IPS DF 4.7 (cell line): ENCODE data around the gene UTP20.
A peak's percentile ranks its signal among the peaks of the same experiment; 100 is the strongest.
"Not testable (repeated sequence)": the region's sequence is repeated elsewhere in the genome, so short reads cannot be mapped to it uniquely, and the experiment has no call there.

ENCODE experiments used
- DNase-seq: peaks from one replicate; pipeline ENCODE4 v3.0.0-alpha.2; 2013; ENCODE audit warnings: low spot score; ENCODE audit errors: extremely low read depth

Gene UTP20

DNA sequence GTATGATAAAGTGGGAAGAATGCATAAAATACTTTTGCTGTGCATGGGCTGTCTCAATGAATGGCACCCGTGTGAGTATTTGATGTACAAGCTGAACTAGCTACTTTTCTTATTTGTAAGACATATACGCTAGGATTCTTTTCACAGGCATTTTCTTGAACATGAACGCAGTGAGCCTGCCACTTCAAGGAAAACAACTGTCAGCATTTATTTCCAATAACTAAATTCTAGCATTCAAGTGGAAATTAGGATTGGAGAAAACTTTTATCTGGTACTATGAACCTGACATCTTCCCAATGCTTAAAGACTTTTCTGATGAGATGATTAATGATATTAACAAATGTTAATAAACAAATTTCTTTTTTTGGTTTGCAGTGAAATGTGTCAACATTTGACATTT lies 45.7 kb downstream of the UTP20 start:
- DNase-seq = no peak

DNA sequence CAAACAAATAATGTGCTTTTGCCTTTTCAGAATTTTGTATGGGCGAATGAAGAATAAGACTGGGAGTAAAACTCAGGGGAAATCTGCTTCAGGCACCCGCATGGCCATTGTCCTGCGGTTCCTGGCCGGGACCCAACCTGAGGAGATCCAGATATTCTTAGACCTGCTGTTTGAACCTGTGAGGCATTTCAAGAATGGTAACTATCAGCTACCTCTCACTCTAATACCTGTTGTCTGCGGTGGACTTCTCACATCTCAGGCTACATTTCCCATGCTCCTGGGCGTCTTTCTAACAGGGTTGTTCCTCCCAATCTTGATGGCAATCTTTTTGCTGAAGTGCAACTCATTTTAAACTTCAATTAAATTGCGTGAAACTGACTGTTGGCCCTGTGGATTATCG lies 47.1 kb downstream of the UTP20 start:
- no peak for DNase-seq

DNA sequence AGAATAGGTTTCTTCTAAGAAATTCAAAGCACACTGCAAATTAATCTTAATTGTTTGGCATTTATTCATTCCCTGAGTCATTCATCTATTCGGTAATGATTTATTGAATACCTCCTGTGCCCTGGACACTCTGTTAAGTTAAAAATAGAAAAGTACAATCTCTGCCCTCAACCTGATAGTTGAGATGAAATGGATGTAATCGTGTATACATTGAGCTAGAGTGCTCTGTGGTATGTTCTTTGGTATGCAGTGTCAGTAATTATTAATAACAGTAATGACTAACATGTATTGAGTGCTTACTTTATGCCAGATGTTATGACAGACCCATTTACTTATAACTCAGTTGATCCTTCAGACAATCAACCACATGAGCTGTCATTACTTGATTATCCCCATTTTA lies 47.6 kb downstream of the UTP20 start:
- no peak for DNase-seq

DNA sequence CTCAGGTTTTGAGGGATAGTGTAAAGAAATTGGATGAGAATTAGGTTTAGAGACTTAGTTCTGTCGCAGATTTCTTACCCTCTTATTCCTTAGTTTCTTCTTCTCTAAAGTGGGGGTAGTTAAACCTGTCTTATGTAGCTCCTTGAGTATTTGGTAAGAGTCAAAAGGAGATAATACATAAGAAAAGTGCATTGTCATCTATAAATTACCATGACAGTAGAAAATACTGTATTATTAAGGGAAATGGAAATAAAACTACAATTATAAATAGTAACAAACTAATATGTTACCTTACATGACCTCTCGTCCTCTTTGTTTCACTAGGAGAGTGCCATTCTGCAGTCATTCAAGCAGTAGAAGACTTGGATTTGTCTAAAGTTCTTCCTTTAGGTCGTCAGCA lies 49.0 kb downstream of the UTP20 start:
- DNase-seq = no peak

DNA sequence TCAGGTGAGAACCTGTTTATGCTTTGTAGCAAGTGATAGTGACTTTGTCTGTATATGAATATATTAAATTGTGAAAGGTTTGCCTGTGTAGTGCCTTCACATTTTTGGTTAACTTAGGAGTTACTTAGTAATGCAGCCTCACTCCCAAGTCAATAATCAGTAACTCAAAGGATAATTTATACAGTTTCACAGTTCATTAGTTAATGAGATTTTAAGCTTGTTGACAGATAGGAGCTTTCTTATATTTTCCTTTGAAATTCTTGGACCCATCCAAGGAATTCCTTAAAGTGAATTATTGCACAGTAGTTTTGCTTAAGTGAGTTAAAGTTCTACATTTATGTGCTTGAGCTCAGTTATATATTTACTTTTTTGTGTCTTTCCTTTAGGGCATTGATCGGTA lies 50.7 kb downstream of the UTP20 start:
- no peak for DNase-seq

DNA sequence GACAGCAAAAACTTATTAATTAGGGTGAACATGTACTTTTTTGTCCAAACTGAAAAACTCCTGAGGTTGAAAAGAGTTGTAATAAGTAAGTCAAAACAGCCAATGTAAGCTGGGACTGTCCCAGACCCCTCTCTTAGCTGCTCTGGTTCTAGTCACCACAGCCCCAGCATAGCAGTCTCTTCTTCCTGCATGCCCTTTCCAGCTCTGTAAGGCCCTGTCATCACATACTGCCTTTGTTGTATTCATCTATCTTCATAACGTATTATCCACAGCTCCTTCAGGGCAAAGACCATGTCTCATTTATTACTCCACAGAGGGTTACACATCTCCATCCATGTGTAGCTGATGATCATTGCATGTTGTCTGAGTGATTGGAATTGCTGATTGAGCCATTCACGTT lies 56.5 kb downstream of the UTP20 start:
- DNase-seq = no peak

DNA sequence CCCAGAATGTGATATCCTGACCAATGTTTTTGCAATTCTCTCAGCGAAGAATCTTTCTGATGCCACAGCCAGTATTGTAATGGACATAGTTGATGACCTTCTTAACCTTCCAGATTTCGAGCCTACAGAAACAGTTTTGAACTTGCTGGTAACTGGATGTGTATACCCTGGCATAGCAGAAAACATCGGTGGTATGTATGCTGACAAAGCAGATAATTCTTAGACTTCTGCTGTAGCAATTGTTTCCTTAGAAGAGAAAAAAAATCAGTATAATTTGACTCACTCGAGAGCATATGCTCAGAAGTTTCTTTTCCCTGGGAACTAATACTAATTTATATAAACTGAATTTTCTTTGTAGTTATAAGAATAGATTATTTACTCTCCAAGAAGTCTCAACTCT lies 58.2 kb downstream of the UTP20 start:
- DNase-seq = no peak

DNA sequence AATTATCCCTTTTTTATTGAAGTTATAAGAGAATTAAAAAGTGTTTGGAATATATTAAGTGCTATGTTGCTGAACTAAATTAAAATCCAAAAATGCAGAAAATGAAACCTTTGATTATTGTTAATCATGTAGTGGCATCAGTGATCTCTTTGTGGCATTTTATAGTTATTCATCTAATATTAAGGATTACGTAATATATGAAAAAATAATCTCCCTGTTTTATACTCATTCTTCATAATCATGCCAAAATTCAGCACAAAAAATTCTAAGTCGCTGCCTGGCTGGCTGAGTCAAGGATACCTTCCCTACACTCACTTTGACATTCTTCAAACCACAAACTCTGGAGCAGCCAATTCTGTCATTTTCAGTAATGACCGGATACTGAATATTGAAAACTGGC lies 64.0 kb downstream of the UTP20 start:
- DNase-seq = no peak

DNA sequence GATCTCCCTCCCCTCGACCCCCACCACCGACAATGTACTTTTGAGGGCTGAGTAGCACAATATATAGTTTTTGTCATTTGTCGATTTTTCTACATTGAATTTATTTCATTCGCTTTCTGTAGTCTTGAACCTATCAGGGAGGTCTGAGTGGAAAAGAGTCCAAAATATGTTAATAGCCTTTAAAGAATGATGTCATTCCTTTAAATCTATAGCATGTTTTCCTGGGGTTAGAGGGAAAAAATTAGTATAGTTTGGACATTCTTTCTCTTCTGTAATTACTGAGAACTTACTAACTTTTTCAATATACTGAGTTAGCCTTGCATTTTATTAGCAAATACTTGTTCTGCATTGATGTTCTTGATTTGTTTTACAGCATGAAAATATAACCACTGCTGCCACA lies 71.8 kb downstream of the UTP20 start:
- no peak for DNase-seq

DNA sequence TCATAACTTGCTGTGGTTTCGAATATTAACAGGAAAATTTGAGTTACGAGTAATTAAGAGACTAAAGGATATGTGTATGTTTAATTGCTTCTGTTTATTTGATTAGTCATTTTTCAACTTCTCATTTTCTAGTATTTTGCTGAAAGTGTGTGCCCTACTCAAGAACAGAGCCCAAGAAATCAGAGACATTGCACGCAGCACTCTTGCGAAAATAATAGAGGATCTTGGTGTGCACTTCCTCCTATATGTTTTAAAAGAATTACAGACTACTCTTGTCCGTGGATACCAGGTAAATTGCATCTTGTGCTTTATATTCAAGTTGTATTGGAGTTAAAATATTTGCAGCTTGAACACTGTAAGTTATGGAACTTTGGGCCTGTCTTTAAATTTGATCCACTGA lies 76.9 kb downstream of the UTP20 start:
- DNase-seq = no peak

DNA sequence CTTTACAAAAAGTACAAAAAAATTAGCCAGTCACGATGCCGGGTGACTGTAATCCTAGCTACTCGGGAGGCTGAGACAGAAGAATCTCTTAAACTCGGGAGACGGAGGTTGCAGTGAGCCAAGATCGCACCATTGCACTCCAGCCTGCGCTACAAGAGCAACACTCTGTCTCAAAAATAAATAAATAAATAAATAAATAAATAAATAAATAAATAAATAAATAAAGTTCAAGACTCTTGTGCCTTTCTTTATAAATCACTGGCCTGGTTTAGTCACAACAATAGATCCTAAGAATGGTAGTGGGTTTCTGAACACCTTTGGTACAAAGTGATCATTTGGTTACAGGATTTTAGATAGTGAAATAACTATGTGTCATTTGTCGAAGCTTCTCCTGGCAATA lies 81.5 kb downstream of the UTP20 start:
- no peak for DNase-seq

DNA sequence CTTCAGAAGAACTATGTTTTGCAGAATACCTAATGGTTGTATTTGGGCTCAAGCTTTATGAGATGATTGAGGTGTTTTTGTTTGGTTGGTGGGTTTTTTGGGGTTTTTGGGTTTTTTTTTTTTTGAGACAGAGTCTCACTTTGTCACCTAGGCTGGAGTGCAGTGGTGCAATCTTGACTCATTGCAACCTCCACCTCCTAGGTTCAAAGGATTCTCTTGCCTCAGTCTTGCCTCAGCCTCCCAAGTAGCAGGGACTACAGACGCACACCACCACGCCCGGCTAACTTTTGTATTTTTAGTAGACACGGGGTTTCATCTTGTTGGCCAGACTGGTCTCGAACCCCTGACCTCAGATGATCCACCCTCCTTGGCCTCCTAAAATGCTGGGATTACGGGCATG lies 88.1 kb downstream of the UTP20 start:
- no peak for DNase-seq

DNA sequence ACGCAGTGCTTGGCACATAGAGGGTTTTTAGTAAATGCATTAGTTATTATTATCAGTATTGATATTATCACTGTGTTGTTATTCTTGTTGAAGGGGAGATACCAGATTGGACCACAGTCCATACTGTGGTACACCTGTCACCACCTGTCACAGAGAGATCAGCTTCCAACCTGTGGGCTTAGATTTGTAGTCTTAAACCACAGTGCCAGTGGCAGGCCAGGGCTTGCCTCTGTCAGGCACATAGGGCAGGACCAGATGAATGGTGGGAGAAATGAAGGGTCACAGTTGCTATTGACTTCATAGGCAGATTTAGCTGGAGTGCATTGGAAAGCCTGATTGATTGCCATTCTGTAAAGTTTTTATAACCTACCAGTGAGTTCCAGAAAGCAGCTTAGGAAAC lies 92.5 kb downstream of the UTP20 start:
- DNase-seq = no peak

DNA sequence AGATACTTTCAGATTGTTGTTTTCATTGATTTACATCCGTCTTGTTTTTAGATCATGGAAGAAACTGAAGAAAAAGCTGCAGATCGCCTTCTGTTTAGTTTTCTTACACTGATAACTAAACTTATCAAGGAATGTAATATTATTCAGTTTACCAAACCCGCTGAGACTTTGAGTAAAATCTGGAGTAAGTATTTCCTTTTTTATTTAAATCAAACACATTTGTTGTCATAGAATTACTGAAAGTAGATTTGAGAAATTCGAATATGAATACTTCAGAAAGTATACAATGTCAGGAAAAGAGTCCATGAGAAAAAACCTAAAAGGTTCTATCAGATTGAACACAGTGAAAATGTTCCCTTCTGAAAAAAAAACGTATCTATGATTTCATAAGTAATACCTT lies 95.7 kb downstream of the UTP20 start:
- no peak for DNase-seq

DNA sequence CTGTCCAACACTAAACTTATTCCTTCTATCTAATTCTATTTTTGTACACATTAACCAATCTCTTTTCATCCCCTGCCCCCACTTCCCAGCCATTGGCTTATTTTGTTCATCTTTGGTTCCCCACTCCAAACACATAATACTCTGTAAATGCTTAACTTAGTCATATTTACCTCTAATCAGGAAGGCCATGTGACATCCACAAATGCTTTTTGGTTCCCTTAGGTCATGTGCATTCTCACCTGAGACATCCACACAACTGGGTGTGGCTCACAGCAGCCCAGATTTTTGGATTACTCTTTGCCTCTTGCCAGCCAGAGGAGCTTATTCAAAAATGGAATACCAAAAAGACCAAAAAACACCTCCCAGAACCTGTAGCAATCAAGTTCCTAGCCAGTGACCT lies 99.2 kb downstream of the UTP20 start:
- no peak for DNase-seq

DNA sequence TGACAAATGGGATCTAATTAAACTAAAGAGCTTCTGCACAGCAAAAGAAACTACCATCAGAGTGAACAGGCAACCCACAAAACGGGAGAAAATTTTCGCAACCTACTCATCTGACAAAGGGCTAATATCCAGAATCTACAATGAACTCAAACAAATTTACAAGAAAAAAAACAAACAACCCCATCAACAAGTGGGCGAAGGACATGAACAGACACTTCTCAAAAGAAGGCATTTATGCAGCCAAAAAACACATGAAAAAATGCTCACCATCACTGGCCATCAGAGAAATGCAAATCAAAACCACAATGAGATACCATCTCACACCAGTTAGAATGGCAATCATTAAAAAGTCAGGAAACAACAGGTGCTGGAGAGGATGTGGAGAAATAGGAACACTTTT lies 111.3 kb downstream of the UTP20 start:
- DNase-seq = not testable (repeated sequence)

DNA sequence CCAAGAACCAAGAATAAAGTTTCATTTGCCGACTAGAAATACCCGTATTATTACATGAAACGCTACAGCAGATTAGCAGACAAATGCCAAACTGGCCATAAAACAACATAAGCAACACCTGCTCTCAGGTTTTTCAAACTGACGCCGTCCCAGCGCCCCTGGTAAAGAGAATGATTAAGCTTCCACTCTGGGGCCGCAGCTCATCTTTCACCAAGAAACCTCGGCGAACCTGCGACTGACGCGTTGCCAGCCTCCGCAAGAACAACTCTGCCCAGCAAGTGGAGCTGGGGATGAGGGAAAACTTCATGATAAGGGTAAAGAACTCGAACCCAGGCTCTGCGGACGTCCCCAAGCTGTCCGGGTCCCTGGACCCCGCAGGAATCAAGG lies 127.1 kb downstream of the UTP20 start:
- DNase-seq = no peak

DNA sequence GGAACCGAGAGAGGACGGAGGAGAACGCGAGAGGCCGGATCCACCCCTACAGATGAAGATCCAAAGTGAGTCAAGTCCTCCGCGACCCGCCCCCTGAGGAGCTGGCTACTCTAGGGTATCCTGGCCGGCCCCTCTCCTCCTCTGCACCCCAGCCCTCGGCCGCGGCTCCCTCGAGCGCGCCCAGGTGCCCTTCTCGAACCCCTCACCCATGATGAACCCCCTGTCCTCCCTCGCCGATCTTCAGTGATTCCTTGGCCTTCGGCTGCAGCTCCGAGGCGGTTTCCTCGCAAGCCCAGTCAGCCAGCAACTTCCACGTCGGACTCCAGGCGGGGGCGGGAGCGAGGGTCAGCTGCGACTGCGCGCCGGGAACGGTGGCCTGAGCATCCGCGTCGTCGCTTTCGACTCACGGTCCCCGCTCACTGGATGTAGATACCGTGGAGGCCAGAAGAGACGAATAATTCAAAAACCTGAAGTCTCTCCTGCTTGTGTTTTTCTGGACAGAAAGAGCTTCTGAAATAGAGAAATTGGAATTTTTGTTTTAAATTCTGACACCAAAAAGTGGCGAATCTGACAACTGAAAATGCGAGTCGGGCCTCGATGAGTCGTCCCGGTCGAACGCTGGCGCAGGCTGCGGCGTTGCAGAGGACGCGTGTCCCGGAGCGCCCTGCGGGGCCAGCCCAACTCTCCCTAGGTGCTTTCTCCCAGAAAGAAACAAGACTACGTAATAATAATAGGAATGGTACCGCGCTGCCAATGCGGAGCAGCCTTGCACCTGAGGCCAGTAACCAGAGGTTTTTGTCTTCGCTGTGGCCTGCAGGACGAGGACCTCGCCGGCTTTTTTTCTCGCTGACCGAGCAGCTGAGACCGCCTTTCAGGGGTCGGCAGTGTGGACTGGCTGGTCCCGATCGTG lies 127.8 kb downstream of the UTP20 start, which contains the start of gene ARL1:
ARL1 (minus strand) TSS at position 337 of the 910 bp plus-strand sequence; CDS start at position 210, 127 bp downstream.
- DNase-seq = peak; percentile 38

DNA sequence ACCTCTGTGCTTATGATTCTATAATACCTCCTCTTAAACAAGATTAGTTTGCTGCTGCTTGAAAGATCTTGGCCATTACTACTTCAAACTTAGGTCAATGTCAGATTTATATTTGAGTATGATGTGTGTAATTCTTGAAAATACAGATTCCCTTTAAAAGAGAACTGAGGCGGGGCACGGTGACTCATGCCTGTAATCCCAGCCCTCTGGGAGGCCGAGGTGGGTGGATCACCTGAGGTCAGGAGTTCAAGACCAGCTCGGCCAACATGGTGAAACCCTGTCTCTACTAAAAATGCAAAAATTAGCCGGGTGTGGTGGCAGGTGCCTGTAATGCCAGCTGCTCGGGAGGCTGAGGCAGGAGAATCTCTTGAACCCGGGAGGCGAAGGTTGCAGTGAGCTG lies 130.3 kb downstream of the UTP20 start:
- DNase-seq = not testable (repeated sequence)

DNA sequence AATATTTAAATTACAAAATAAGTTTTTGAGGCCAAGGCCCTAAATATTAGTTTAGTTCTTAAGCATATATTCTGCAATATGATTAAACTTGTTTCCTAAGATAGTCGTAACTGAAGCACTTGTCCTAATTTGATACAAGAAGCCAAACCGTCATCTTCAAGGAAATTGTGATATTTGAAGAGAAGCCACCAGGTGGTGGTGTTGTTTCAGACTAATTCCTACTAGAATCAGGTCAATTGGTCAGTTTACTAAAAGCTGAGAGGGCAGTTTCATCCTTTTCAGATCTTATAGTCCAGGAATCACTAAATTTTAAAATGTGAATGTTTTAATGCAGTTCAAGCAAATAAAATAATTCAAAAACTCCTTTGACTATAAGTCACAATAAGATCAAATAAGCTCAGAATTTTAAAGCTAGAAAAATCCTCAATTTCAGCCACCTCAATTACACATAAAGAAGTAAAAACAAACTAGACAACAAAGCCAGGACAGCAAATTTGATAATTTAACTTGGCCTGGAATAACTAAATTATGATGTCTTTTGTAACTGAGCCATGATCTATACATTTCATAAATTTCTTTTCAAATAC lies 134.7 kb downstream of the UTP20 start:
- peak; percentile 49 for DNase-seq

DNA sequence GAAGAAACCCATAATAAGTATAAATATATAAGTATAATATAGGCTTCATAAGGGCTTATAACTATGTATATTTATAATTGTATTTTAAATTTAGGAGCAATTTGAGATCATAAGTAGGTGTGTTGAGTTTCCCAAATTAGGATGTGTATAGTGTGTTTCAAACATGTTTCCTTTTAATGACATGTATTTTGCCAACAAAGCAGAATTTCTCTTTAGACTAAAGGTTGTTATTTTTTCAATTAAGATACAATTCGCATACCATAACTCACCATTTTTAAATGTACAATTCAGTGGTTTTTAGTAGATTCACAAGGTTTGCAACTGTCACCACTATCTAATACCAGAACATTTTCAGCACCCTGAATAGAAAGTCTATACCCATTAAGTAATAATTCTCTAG lies 135.3 kb downstream of the UTP20 start:
- no peak for DNase-seq

DNA sequence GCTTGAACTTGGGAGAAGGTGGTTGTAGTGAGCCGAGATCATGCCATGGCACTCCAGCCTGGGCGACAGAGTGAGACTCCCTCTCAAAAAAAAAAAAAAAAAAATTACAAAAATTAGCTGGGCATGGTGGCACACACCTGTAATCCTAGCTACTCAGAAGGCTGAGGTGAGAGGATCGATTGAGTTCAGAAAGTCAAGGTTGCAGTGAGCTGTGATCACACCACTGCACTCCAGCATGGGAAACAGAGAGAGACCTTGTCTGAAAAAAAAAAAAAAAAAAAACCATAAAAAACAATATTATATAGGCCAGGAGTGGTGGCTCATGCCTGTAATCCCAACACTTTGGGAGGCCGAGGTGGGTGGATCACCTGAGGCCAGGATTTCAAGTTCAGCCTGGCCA lies 142.2 kb downstream of the UTP20 start:
- DNase-seq = not testable (repeated sequence)

DNA sequence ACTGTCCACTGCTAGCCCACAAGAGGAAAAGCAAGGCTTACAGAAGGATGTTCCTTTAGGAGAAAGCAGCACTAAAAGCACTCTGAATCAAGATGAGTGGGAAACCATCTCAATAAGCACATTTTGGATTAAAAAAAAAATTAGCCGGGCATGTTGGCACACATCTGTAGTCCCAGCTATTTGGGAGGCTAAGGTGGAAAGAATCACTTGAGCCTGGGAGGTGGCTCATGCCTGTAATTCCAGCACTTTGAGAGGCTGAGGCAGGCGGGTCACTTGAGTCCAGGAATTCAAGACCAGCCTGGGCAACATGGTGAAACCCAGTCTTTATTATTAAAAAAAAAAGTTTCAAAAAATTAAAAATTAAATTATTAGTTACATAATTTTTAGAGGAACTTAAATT lies 144.7 kb downstream of the UTP20 start:
- DNase-seq = no peak
